GM11168 (cell line): ENCODE data around the gene INHBE.
"Not testable (repeated sequence)": the region's sequence is repeated elsewhere in the genome, so short reads cannot be mapped to it uniquely, and the experiment has no call there.

Source experiments
- in situ Hi-C: fragments of 300-500 bp; cut with MboI; formaldehyde crosslinking; loops from one replicate; pipeline ENCODE4 v1.12.0; 2022; ENCODE audit warnings: low sequenced_read_pairs; ENCODE audit not compliant: unreplicated experiment

INHBE gene

GRCh38 chr12:57489157-57489641 lies 34.1 kb downstream of the INHBE start:
- in situ Hi-C loops: no loop called here

GRCh38 chr12:57490126-57490525 lies 35.0 kb downstream of the INHBE start:
- in situ Hi-C loops: no loop called here

- in situ Hi-C loops: no loop called here
These were observed 36.5 kb downstream of the INHBE start for GRCh38 chr12:57491393-57492280.

- in situ Hi-C loops: not testable (repeated sequence)
These were observed 40.1 kb downstream of the INHBE start for GRCh38 chr12:57495051-57495701.

- in situ Hi-C loops: no loop called here
These were observed 41.7 kb downstream of the INHBE start for GRCh38 chr12:57496822-57497221.

GRCh38 chr12:57497223-57498131 lies 42.4 kb downstream of the INHBE start:
- in situ Hi-C loops: no loop called here

GRCh38 chr12:57498132-57498502 lies 43.0 kb downstream of the INHBE start:
- in situ Hi-C loops: no loop called here

- in situ Hi-C loops: no loop called here
These were observed 43.5 kb downstream of the INHBE start for GRCh38 chr12:57498571-57498970.

GRCh38 chr12:57500213-57500612 lies 45.1 kb downstream of the INHBE start:
- in situ Hi-C loops: no loop called here

- in situ Hi-C loops: not testable (repeated sequence)
These were observed 47.3 kb downstream of the INHBE start for GRCh38 chr12:57502311-57502969.

- in situ Hi-C loops: not testable (repeated sequence)
These were observed 51.4 kb downstream of the INHBE start for GRCh38 chr12:57506541-57506940.
